PC-9 (cell line): Measurements from ENCODE around the gene SUGP1. TPM values are rescaled to one million over a fixed set of nuclear protein-coding genes. Genes with fewer than 3 reads are reported as not detected.

Experiments used
- BruUV-seq: library from RNA; stranded (reverse); fragments of 400-500 nt; replicated peaks from 2 replicates; lab custom pipeline; 2021; lab: Mats Ljungman, UMichigan
- CTCF ChIA-PET: fragments of 300-600 bp; sonication (Branson Sonifier 250); formaldehyde crosslinking; loops from one replicate; lab custom pipeline; 2022; ENCODE audit warnings: antibody characterized with exemption; lab: Charles Lee
- POLR2A ChIA-PET: fragments of 300-600 bp; sonication (Branson Sonifier 250); formaldehyde crosslinking; loops from one replicate; lab custom pipeline; 2022; ENCODE audit warnings: antibody characterized with exemption; ENCODE audit not compliant: unreplicated experiment; lab: Charles Lee
- DNase-seq, 2 experiments: peaks; one replicate each; pipeline versions ENCODE4 v3.0.0 to v3.0.0-alpha.2; 2015 to 2022; ENCODE audit warnings: mixed read lengths in 1 of 2
- H2AFZ ChIP-seq: fragments of 200-600 bp; sonication (generic); 2 replicates; pipeline ENCODE4 v1.8.1; 2017; ENCODE audit warnings: antibody characterized with exemption
- H3F3A ChIP-seq: fragments of 200-600 bp; sonication (generic); 2 replicates; pipeline ENCODE4 v1.8.1; 2017; ENCODE audit warnings: antibody characterized with exemption, mild to moderate bottlenecking, low read depth; ENCODE audit not compliant: insufficient read depth
- H3K27ac ChIP-seq: fragments of 200-600 bp; sonication (generic); 2 replicates; pipeline ENCODE4 v1.6.1; 2016; ENCODE audit warnings: mixed run types
- H3K27me3 ChIP-seq: fragments of 200-600 bp; sonication (generic); 2 replicates; pipeline ENCODE4 v1.6.1; 2016; ENCODE audit warnings: low read depth, mixed run types; ENCODE audit not compliant: insufficient read depth
- H3K36me3 ChIP-seq: fragments of 200-600 bp; sonication (generic); 2 replicates; pipeline ENCODE4 v1.6.1; 2016; ENCODE audit warnings: low read depth, mixed run types
- H3K4me1 ChIP-seq: fragments of 200-600 bp; sonication (generic); replicated peaks from 2 replicates; pipeline ENCODE4 v1.6.1; 2016; ENCODE audit warnings: mixed run types; ENCODE audit not compliant: insufficient read depth
- H3K4me2 ChIP-seq: fragments of 200-600 bp; sonication (generic); 2 replicates; pipeline ENCODE4 v1.6.1; 2017; ENCODE audit warnings: mixed run types
- H3K4me3 ChIP-seq: fragments of 200-600 bp; sonication (generic); 2 replicates; pipeline ENCODE4 v1.6.1; 2016; ENCODE audit warnings: mixed run types
- H3K79me2 ChIP-seq: fragments of 200-600 bp; sonication (generic); 2 replicates; pipeline ENCODE4 v1.6.1; 2017; ENCODE audit warnings: low read depth, mixed run types
- H3K9me2 ChIP-seq: fragments of 200-600 bp; sonication (generic); 2 replicates; pipeline ENCODE4 v1.8.1; 2017; ENCODE audit warnings: mild to moderate bottlenecking; ENCODE audit not compliant: insufficient read depth
- H3K9me3 ChIP-seq: fragments of 200-600 bp; sonication (generic); 2 replicates; pipeline ENCODE4 v1.8.1; 2016; ENCODE audit warnings: low read depth; ENCODE audit not compliant: insufficient read depth
- H4K20me1 ChIP-seq: fragments of 200-600 bp; sonication (generic); 2 replicates; pipeline ENCODE4 v1.8.1; 2017; ENCODE audit not compliant: insufficient read depth
- EZH2 ChIP-seq: fragments of 200-600 bp; sonication (generic); IDR thresholded peaks from 2 replicates; pipeline ENCODE4 v1.8.0; 2017; ENCODE audit warnings: antibody characterized with exemption, low read depth
- intact Hi-C: fragments of 100-400 bp; cut with micrococcal nuclease; formaldehyde crosslinking; loops from one replicate; pipeline ENCODE4 v1.10.0; 2022; ENCODE audit not compliant: unreplicated experiment
- total RNA-seq: library from RNA; stranded (reverse); gene quantifications from 2 replicates; pipeline ENCODE4 v1.2.3, GENCODE V29; 2021
- TF ChIP-seq, protein P1 (sequence below): fragments of 200-600 bp; sonication (generic); conservative IDR thresholded peaks from 2 replicates; pipeline ENCODE4 v1.6.1; 2017; ENCODE audit warnings: mixed run types, antibody characterized with exemption, mild to moderate bottlenecking, moderate library complexity

Gene SUGP1
- total RNA-seq, 1 experiment from 2014 or later, result 56.7 TPM

DNA sequence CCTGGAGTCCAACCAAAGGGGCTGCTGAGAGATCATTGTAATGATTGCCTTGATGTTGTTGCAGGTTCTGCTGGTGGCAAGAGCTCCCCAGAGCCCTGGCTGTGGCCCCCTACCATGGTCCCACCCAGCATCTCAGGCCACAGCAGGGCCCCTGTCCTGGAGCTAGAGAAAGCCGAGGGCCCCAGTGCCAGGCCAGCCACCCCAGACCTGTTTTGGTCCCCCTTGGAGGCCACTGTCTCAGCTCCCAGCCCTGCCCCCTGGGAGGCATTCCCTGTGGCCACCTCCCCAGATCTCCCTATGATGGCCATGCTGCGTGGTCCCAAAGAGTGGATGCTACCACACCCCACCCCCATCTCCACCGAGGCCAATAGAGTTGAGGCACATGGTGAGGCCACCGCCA lies 93.1 kb downstream of the SUGP1 start:
- no peaks in the 10 kb centered on the region for H3K4me1 ChIP-seq
- CTCF ChIA-PET, result no interaction called here
- H3F3A ChIP-seq, result no peaks in the 10 kb centered on the region
- H3K36me3 ChIP-seq, result no peaks in the 10 kb centered on the region
- H3K79me2 ChIP-seq, result no peaks in the 10 kb centered on the region
- no peak for TF ChIP-seq EZH2
- TF ChIP-seq, protein P1, sequence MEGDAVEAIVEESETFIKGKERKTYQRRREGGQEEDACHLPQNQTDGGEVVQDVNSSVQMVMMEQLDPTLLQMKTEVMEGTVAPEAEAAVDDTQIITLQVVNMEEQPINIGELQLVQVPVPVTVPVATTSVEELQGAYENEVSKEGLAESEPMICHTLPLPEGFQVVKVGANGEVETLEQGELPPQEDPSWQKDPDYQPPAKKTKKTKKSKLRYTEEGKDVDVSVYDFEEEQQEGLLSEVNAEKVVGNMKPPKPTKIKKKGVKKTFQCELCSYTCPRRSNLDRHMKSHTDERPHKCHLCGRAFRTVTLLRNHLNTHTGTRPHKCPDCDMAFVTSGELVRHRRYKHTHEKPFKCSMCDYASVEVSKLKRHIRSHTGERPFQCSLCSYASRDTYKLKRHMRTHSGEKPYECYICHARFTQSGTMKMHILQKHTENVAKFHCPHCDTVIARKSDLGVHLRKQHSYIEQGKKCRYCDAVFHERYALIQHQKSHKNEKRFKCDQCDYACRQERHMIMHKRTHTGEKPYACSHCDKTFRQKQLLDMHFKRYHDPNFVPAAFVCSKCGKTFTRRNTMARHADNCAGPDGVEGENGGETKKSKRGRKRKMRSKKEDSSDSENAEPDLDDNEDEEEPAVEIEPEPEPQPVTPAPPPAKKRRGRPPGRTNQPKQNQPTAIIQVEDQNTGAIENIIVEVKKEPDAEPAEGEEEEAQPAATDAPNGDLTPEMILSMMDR, result no peak
- no peaks in the 10 kb centered on the region for H3K9me2 ChIP-seq
- BruUV-seq, result no TSS peak
- no peak overlapping the region for H3K4me3 ChIP-seq
- H3K4me2 ChIP-seq, result no peak overlapping the region
- intact Hi-C loops, result no loop called here
- H4K20me1 ChIP-seq, result no peaks in the 10 kb centered on the region
- DNase-seq, result no peak
- no peaks in the 10 kb centered on the region for H3K9me3 ChIP-seq
- H2AFZ ChIP-seq, result no peak overlapping the region
- H3K27ac ChIP-seq, result no peak overlapping the region
- H3K27me3 ChIP-seq, result peaks cover 93% of the 10 kb centered on the region
- POLR2A ChIA-PET, result interaction anchor here (0.6 kb wide), 1 partner anchor 91 kb away, joined by 3 read pairs; no protein-coding TSS in a partner anchor

DNA sequence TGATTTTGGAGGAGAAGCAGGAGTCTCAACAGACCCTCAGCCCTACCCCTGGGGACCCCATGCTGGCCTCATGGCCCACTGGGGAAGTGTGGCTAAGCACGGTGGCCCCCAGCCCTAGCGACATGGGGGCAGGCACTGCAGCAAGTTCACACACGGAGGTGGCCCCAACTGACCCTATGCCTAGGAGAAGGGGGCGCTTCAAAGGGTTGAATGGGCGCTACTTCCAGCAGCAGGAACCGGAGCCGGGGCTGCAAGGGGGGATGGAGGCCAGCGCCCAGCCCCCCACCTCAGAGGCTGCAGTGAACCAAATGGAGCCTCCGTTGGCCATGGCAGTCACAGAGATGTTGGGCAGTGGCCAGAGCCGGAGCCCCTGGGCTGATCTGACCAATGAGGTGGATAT lies 93.6 kb downstream of the SUGP1 start:
- H3K79me2 ChIP-seq, result no peaks in the 10 kb centered on the region
- intact Hi-C loops, result no loop called here
- BruUV-seq, result no TSS peak

DNA sequence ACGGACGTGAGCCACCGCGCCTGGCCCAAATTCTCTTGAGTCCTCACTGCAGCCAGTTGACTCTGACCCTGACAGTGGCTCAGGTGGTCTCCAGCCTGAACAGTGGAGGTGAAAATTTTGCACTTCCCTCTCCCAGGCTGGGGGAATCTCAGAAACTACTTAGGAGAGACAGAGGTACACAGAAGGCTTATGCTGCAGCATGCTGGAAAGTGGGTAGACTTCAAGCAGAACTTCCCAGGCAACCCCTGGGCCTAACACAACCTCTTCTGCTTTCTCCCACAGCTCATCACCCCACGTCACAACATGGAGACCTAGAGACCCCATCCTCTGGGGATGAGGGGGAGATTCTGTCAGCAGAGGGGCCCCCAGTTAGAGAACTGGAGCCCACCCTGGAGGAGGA lies 94.1 kb downstream of the SUGP1 start:
- CTCF ChIA-PET, result no interaction called here

More for the DNA sequence above, 93.6 kb downstream of the SUGP1 start:
- ChIA-PET POLR2A (no interaction called here), CTCF (no interaction called here)
- Histone ChIP-seq H3K4me1 (no peaks in the 10 kb centered on the region), H3K27ac (no peak overlapping the region), H3K9me2 (no peaks in the 10 kb centered on the region), H3K36me3 (no peaks in the 10 kb centered on the region), H3K4me2 (no peak overlapping the region), H3K9me3 (no peaks in the 10 kb centered on the region), H3K27me3 (peaks cover 88% of the 10 kb centered on the region), H3F3A (no peaks in the 10 kb centered on the region), H2AFZ (no peak overlapping the region), H3K4me3 (no peak overlapping the region), H4K20me1 (no peaks in the 10 kb centered on the region)
- TF ChIP-seq, protein P1, result no peak
- TF ChIP-seq EZH2, result no peak
- no peak for DNase-seq

More for the DNA sequence above, 94.1 kb downstream of the SUGP1 start:
- no peaks in the 10 kb centered on the region for H4K20me1 ChIP-seq
- no peaks in the 10 kb centered on the region for H3K4me1 ChIP-seq
- intact Hi-C loops, result no loop called here
- peaks cover 83% of the 10 kb centered on the region for H3K27me3 ChIP-seq
- POLR2A ChIA-PET, result no interaction called here
- no peaks in the 10 kb centered on the region for H3F3A ChIP-seq
- BruUV-seq, result no TSS peak
- no peak overlapping the region for H2AFZ ChIP-seq
- H3K27ac ChIP-seq, result no peak overlapping the region
- TF ChIP-seq EZH2, result no peak
- no peak overlapping the region for H3K4me2 ChIP-seq
- H3K4me3 ChIP-seq, result no peak overlapping the region
- DNase-seq, result no peak
- no peaks in the 10 kb centered on the region for H3K36me3 ChIP-seq
- no peaks in the 10 kb centered on the region for H3K9me2 ChIP-seq
- no peaks in the 10 kb centered on the region for H3K79me2 ChIP-seq
- no peaks in the 10 kb centered on the region for H3K9me3 ChIP-seq

Other genes with a start within 250 kb of the SUGP1 start
- 41.1 and 53.6 TPM in 2 replicates for gene TMEM161A, start 182.0 kb downstream of the SUGP1 start, total RNA-seq
- 1.8 and 3.9 TPM in 2 replicates for gene MEF2B, start 150.2 kb downstream of the SUGP1 start, total RNA-seq
- gene BORCS8, start 128.4 kb downstream of the SUGP1 start, total RNA-seq, result 23.1 and 24.9 TPM in 2 replicates
- gene RFXANK, start 128.3 kb downstream of the SUGP1 start, total RNA-seq, result 132 and 161 TPM in 2 replicates
- 25.7 and 28.7 TPM in 2 replicates for gene NR2C2AP, start 117.1 kb downstream of the SUGP1 start, total RNA-seq
- gene NCAN, start 108.6 kb downstream of the SUGP1 start, total RNA-seq, result not detected in 2 replicates
- gene TM6SF2, start 47.2 kb downstream of the SUGP1 start, total RNA-seq, result not detected in 2 replicates
- 46.1 and 55.2 TPM in 2 replicates for gene MAU2, start 320 bp upstream of the SUGP1 start, total RNA-seq
- 97.8 and 129 TPM in 2 replicates for gene GATAD2A, start 85.2 kb upstream of the SUGP1 start, total RNA-seq
- gene TSSK6, start 195.0 kb upstream of the SUGP1 start, total RNA-seq, result 2.0 and 3.3 TPM in 2 replicates
- 203 and 309 TPM in 2 replicates for gene NDUFA13, start 195.7 kb upstream of the SUGP1 start, total RNA-seq
- 18.5 and 21.9 TPM in 2 replicates for gene YJEFN3, start 208.4 kb upstream of the SUGP1 start, total RNA-seq
- gene CILP2, start 217.8 kb upstream of the SUGP1 start, total RNA-seq, result 1.1 and 2.5 TPM in 2 replicates